HEK293 (cell line): ENCODE data around the gene LIMK2.

Experiments
- CTCF ChIA-PET: fragments of 350-600 bp; formaldehyde crosslinking; extraction: SDS; loops from one replicate; lab custom pipeline; 2021; ENCODE audit warnings: antibody characterized with exemption; lab: Yijun Ruan, JAX
- POLR2A ChIA-PET: fragments of 300-600 bp; formaldehyde crosslinking; extraction: SDS; loops from one replicate; lab custom pipeline; 2020; ENCODE audit warnings: antibody characterized with exemption, inconsistent platforms; lab: Yijun Ruan, JAX
- H3K27ac ChIP-seq: fragments of 200-500 bp; sonication (Bioruptor generic); 2 replicates; pipeline ENCODE4 v1.5.1; 2014; ENCODE audit warnings: low read depth, low read length, control low read depth, inconsistent platforms; ENCODE audit errors: extremely low read depth
- H3K36me3 ChIP-seq, 2 experiments: fragments of 200-500 bp in 1 of 2; sonication (Bioruptor generic) in 1 of 2; 1 replicate in 1 of 2; 2 replicates in 1 of 2; pipeline ENCODE4 v1.5.1; 2014 to 2017; ENCODE audit warnings: inconsistent platforms in 2 of 2, low read length in 2 of 2; ENCODE audit not compliant: control insufficient read depth in 2 of 2, insufficient read depth in 1 of 2
- H3K4me1 ChIP-seq: fragments of 200-500 bp; sonication (Bioruptor generic); 2 replicates; pipeline ENCODE4 v1.5.1; 2014; ENCODE audit warnings: mild to moderate bottlenecking, low read length, inconsistent platforms; ENCODE audit not compliant: control insufficient read depth, insufficient read depth
- H3K4me3 ChIP-seq: 2 replicates; pipeline ENCODE4 v1.5.1; 2011; ENCODE audit warnings: low read depth, mild to moderate bottlenecking, control low read depth, low read length, moderate library complexity
- H3K9me3 ChIP-seq: fragments of 200-500 bp; sonication (Bioruptor generic); 2 replicates; pipeline ENCODE4 v1.5.1; 2014; ENCODE audit warnings: low read depth, low read length, inconsistent platforms; ENCODE audit not compliant: control insufficient read depth, insufficient read depth
- BCL11B ChIP-seq: fragments of 450-650 bp; formaldehyde crosslinking; IDR thresholded peaks from 2 replicates; pipeline ENCODE4 v1.5.1; 2016; ENCODE audit warnings: low read depth, missing biosample characterization, missing genetic modification characterization
- HOXC10 ChIP-seq: sonication (generic); formaldehyde crosslinking; IDR thresholded peaks from 2 replicates; pipeline ENCODE4 v1.8.1; 2023; ENCODE audit warnings: mild to moderate bottlenecking, missing genetic modification reagents
- IKZF3 ChIP-seq: fragments of 450-650 bp; IDR thresholded peaks from 2 replicates; pipeline ENCODE4 v1.5.0; 2018; ENCODE audit warnings: missing biosample characterization, mild to moderate bottlenecking, missing genetic modification characterization, moderate library complexity
- MYNN ChIP-seq: fragments of 450-650 bp; formaldehyde crosslinking; IDR thresholded peaks from 2 replicates; pipeline ENCODE4 v1.5.1; 2016; ENCODE audit warnings: missing biosample characterization, missing genetic modification characterization, borderline replicate concordance
- PBX3 ChIP-seq: sonication (generic); formaldehyde crosslinking; IDR thresholded peaks from 2 replicates; pipeline ENCODE4 v1.8.1; 2022; ENCODE audit warnings: mild to moderate bottlenecking, moderate library complexity, missing genetic modification reagents
- PRDM10 ChIP-seq: fragments of 450-650 bp; formaldehyde crosslinking; IDR thresholded peaks from 2 replicates; pipeline ENCODE4 v1.5.1; 2016; ENCODE audit warnings: missing biosample characterization, missing genetic modification characterization
- REPIN1 ChIP-seq: fragments of 450-650 bp; formaldehyde crosslinking; IDR thresholded peaks from 2 replicates; pipeline ENCODE4 v1.5.1; 2017; ENCODE audit warnings: missing biosample characterization, missing genetic modification characterization, low read depth
- TRIM28 ChIP-seq: IDR thresholded peaks from 2 replicates; pipeline ENCODE4 v1.6.1; 2011; ENCODE audit warnings: low read length, control low read depth, borderline replicate concordance
- ZBTB44 ChIP-seq: fragments of 450-650 bp; IDR thresholded peaks from 2 replicates; pipeline ENCODE4 v1.5.1; 2018; ENCODE audit warnings: missing biosample characterization, mild to moderate bottlenecking, missing genetic modification characterization
- ZEB2 ChIP-seq: fragments of 450-650 bp; formaldehyde crosslinking; IDR thresholded peaks from 2 replicates; pipeline ENCODE4 v1.5.1; 2016; ENCODE audit warnings: missing biosample characterization, missing genetic modification characterization
- ZNF16 ChIP-seq: fragments of 450-650 bp; formaldehyde crosslinking; IDR thresholded peaks from 2 replicates; pipeline ENCODE4 v1.5.1; 2016; ENCODE audit warnings: low read depth, missing biosample characterization, missing genetic modification characterization
- ZNF221 ChIP-seq: fragments of 450-650 bp; formaldehyde crosslinking; IDR thresholded peaks from 2 replicates; pipeline ENCODE4 v1.5.1; 2017; ENCODE audit warnings: missing biosample characterization, missing genetic modification characterization, borderline replicate concordance
- ZNF280D ChIP-seq: fragments of 450-650 bp; formaldehyde crosslinking; IDR thresholded peaks from 2 replicates; pipeline ENCODE4 v1.5.1; 2016; ENCODE audit warnings: missing biosample characterization, missing genetic modification characterization
- ZNF292 ChIP-seq: fragments of 450-650 bp; formaldehyde crosslinking; IDR thresholded peaks from 2 replicates; pipeline ENCODE4 v1.5.1; 2016; ENCODE audit warnings: low read depth, missing biosample characterization, missing genetic modification characterization, borderline replicate concordance
- ZNF362 ChIP-seq: fragments of 450-650 bp; formaldehyde crosslinking; IDR thresholded peaks from 2 replicates; pipeline ENCODE4 v1.5.1; 2016; ENCODE audit warnings: missing biosample characterization, missing genetic modification characterization
- ZNF404 ChIP-seq: fragments of 450-650 bp; formaldehyde crosslinking; IDR thresholded peaks from 2 replicates; pipeline ENCODE4 v1.5.1; 2017; ENCODE audit warnings: missing biosample characterization, missing genetic modification characterization
- ZNF501 ChIP-seq: fragments of 450-650 bp; formaldehyde crosslinking; IDR thresholded peaks from 2 replicates; pipeline ENCODE4 v1.5.1; 2016; ENCODE audit warnings: missing biosample characterization, missing genetic modification characterization
- ZNF529 ChIP-seq: fragments of 450-650 bp; formaldehyde crosslinking; IDR thresholded peaks from 2 replicates; pipeline ENCODE4 v1.5.1; 2017; ENCODE audit warnings: missing genetic modification characterization, missing biosample characterization; ENCODE audit not compliant: insufficient replicate concordance
- ZNF558 ChIP-seq: fragments of 450-650 bp; formaldehyde crosslinking; IDR thresholded peaks from 2 replicates; pipeline ENCODE4 v1.5.1; 2016; ENCODE audit warnings: missing biosample characterization, missing genetic modification characterization
- ZNF658 ChIP-seq: fragments of 450-650 bp; formaldehyde crosslinking; IDR thresholded peaks from 2 replicates; pipeline ENCODE4; 2016; ENCODE audit warnings: missing biosample characterization, missing genetic modification characterization
- ZNF677 ChIP-seq: fragments of 450-650 bp; IDR thresholded peaks from 2 replicates; pipeline ENCODE4 v1.5.0; 2018; ENCODE audit warnings: missing biosample characterization, mild to moderate bottlenecking, missing genetic modification characterization, moderate library complexity
- ZNF830 ChIP-seq: fragments of 450-650 bp; IDR thresholded peaks from 2 replicates; pipeline ENCODE4 v1.5.0; 2018; ENCODE audit warnings: missing biosample characterization, missing genetic modification characterization, low read depth, mild to moderate bottlenecking, moderate library complexity

The LIMK2 gene

GRCh38 chr22:31222736-31223135 lies 10.6 kb downstream of the LIMK2 start:
- Histone ChIP-seq H3K4me1 (peaks cover 22% of the 10 kb centered on the region), H3K4me3 (no peak overlapping the region), H3K36me3 (peaks cover 0 to 6% of the 10 kb centered on the region in 2 experiments; a peak in 2 of 3 replicates), H3K9me3 (no peaks in the 10 kb centered on the region), H3K27ac (no peak overlapping the region)
- TF ChIP-seq ZNF16 (tag by site-specific recombination) (no peak), REPIN1 (tag by site-specific recombination) (no peak), ZNF362 (tag by site-specific recombination) (no peak), ZEB2 (tag by site-specific recombination) (no peak), ZNF221 (tag by site-specific recombination) (no peak), BCL11B (tag by site-specific recombination) (no peak), ZBTB44 (tag by site-specific recombination) (no peak), MYNN (tag by site-specific recombination) (no peak), ZNF658 (tag by site-specific recombination) (no peak), PBX3 (no peak), ZNF558 (tag by site-specific recombination) (no peak)
- ChIA-PET POLR2A (interaction anchor here (0.7 kb wide), 1 partner anchor 51 kb away, joined by 7 read pairs; no protein-coding TSS in a partner anchor), CTCF (interaction anchor here (3.8 kb wide), 1 partner anchor 10 kb away, joined by 31 read pairs; the partner anchor contains the start of gene LIMK2)

- ChIA-PET POLR2A (no interaction called here), CTCF (interaction anchor here (0.6 to 3.8 kb wide), 5 partner anchors 11 to 323 kb away, joined by 3 to 31 read pairs (median 3); partner anchors contain the start of gene LIMK2)
- peaks cover 12% of the 10 kb centered on the region for H3K4me1 ChIP-seq
- H3K4me3 ChIP-seq, result no peak overlapping the region
- TF ChIP-seq ZNF529 (tag by site-specific recombination), result no peak
- no peak for TF ChIP-seq ZNF280D (tag by site-specific recombination)
- TF ChIP-seq ZNF501 (tag by site-specific recombination), result no peak
- no peak for TF ChIP-seq HOXC10
- no peak for TF ChIP-seq ZNF830 (tag by site-specific recombination)
- TF ChIP-seq ZNF404 (tag by site-specific recombination), result no peak
- TF ChIP-seq PRDM10 (tag by site-specific recombination), result no peak
- TF ChIP-seq ZNF677, result no peak
- TF ChIP-seq IKZF3, result no peak
- TF ChIP-seq ZNF292 (tag by site-specific recombination), result no peak
- TF ChIP-seq TRIM28, result no peak
- H3K36me3 ChIP-seq, result peaks cover 0 to 6% of the 10 kb centered on the region in 2 experiments; a peak in 2 of 3 replicates
- no peaks in the 10 kb centered on the region for H3K9me3 ChIP-seq
- no peak overlapping the region for H3K27ac ChIP-seq
These were observed 11.7 kb downstream of the LIMK2 start for GRCh38 chr22:31223786-31224191.
